Activated naive CD4-positive, alpha-beta T cell treated with anti-CD3 and anti-CD28 coated beads, Interleukin-2, amount 10 ng/mL, durations not matched to agents 7 days and 5 days (primary cell): ENCODE measurements around the gene ARG2.
A peak's percentile ranks its signal among the peaks of the same experiment; 100 is the strongest.
"Not testable (repeated sequence)": the region's sequence is repeated elsewhere in the genome, so short reads cannot be mapped to it uniquely, and the experiment has no call there.

Experiments
- CTCF ChIA-PET: fragments of 350-600 bp; sonication (Branson Sonifier 250); formaldehyde crosslinking; loops from one replicate; lab custom pipeline; 2021; ENCODE audit warnings: antibody characterized with exemption; lab: Charles Lee
- DNase-seq: peaks from one replicate; pipeline ENCODE4 v3.0.0-alpha.2; 2020
- H3K27ac Mint-ChIP-seq: one replicate; pipeline ENCODE4 v1.8.0; 2021; ENCODE audit warnings: mild to moderate bottlenecking, moderate library complexity, mixed read lengths
- H3K27me3 Mint-ChIP-seq: one replicate; pipeline ENCODE4 v1.8.0; 2021; ENCODE audit warnings: mild to moderate bottlenecking, mixed read lengths
- H3K36me3 Mint-ChIP-seq: one replicate; pipeline ENCODE4 v1.8.0; 2021; ENCODE audit warnings: mixed read lengths
- H3K4me1 Mint-ChIP-seq: one replicate; pipeline ENCODE4 v1.8.0; 2021; ENCODE audit warnings: mixed read lengths
- H3K4me3 Mint-ChIP-seq: one replicate; pipeline ENCODE4 v1.8.0; 2021; ENCODE audit warnings: mild to moderate bottlenecking, moderate library complexity, mixed read lengths
- H3K9me3 Mint-ChIP-seq: one replicate; pipeline ENCODE4 v1.8.0; 2021; ENCODE audit warnings: mixed read lengths

Gene ARG2

DNA sequence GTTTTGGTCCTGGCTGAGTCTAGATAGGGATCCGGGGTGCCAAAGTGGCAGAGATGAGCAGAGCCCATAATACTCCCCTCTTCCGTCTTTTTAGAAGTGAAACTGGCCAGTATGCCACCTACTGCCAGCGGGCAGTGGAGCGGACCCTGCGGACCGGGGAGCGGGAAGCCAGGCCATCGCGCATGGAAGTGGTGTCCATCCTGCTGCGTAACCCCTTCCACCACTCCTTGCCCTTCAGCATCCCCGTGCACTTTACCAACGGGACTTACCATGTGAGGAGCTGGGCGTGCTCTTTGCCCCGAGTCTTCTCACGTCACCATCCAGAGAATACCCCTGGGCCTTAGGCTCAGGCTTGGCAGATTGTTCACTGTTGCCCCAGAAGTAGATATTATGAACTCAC lies 40.7 kb upstream of the ARG2 start:
- Mint-ChIP-seq H3K9me3 (no peaks in the 10 kb centered on the region), H3K27ac (no peak overlapping the region), H3K27me3 (peaks cover 6% of the 10 kb centered on the region), H3K4me1 (peaks cover 12% of the 10 kb centered on the region), H3K36me3 (no peaks in the 10 kb centered on the region), H3K4me3 (no peak overlapping the region)
- CTCF ChIA-PET = interaction anchor here (0.8 to 2.8 kb wide), 2 partner anchors 125 to 151 kb away, joined by 3 to 14 read pairs; no protein-coding TSS in a partner anchor
- DNase-seq = no peak

DNA sequence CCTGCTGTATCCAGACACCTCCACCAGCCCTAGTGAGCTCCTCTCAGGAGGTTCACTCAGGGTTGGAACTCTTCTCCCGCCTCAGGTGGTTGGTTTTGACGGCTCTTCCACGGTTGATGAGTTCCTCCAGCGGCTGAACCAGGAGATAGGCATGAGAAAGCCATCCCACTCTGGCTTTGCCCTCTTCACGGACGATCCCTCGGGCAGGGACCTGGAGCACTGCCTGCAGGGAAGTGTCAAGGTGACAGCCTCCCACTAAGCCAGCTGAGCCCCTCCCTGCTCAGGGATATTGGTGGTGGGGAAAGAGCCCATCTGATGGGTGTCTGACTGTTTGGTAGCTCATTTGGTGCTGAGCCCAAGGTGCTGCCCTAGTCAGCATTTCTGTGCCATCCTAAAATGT lies 40.1 kb upstream of the ARG2 start:
- Mint-ChIP-seq H3K27me3 (peaks cover 6% of the 10 kb centered on the region), H3K36me3 (no peaks in the 10 kb centered on the region), H3K27ac (no peak overlapping the region), H3K4me1 (peaks cover 12% of the 10 kb centered on the region), H3K9me3 (no peaks in the 10 kb centered on the region), H3K4me3 (no peak overlapping the region)
- CTCF ChIA-PET = interaction anchor here (0.8 to 5.7 kb wide), 4 partner anchors 8 to 152 kb away, joined by 3 to 34 read pairs (median 8); no protein-coding TSS in a partner anchor
- no peak for DNase-seq

DNA sequence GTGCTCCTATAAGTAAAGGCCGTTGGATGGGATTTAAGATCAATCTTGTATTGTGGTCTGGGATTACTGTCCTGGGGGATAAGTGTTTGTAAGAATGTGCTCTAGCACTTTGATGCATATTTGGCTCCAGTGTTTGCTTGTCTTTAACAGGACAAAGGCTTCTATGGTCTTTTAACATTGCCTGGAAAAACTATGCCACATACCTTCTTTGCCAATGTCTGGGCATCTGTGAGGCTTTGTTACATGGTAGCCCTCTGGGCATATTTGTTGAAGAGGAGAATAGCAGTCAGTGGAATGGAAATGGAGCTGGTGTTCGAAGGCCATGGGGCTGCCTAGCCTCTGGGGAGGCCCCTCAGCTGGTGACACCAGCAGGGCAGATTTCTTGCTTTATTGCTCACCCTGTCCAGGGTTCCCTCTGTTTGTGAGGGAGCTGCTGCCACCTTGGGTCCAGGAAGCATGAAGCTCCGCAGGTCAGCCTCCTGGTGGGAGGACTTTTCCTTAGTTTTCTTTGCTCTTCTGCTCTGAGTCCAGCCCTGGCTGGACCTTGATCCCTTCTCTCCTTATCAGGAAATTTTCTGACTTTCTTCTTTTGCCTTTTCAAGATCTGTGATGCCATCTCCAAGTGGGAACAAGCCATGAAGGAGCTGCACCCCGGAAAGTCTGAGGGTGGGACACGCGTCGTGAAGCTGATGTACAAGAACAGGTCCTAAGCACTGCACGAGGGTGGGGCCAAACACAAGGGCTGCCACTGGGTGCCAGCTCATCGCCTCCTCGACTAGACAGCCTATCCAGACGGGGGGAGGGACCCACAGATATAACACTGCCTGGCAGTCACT lies 39.2 kb upstream of the ARG2 start:
- Mint-ChIP-seq H3K9me3 (no peaks in the 10 kb centered on the region), H3K36me3 (no peaks in the 10 kb centered on the region)

DNA sequence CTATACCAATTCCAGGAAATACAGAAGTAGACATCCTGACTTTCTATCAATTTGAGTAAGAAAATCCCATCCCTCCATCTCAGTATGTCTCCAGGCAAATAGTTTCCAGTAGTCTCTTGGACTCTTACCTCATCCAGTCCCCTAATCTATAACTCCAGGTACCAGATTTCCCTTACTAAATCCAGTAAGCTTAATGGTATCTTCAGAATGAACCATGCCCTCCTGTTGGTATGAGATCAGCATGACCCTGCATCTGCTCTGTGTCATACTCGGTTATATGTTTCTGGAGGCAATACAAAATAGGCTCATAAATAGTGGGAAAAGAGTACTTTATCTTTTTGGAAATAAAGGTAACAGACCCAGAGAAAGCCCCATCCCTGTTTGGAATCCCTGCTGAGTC lies 38.1 kb upstream of the ARG2 start:
- H3K27ac Mint-ChIP-seq = no peak overlapping the region
- no peaks in the 10 kb centered on the region for H3K9me3 Mint-ChIP-seq
- H3K27me3 Mint-ChIP-seq = no peaks in the 10 kb centered on the region
- no peak overlapping the region for H3K4me3 Mint-ChIP-seq
- no peak for DNase-seq
- peaks cover 12% of the 10 kb centered on the region for H3K4me1 Mint-ChIP-seq
- no peaks in the 10 kb centered on the region for H3K36me3 Mint-ChIP-seq
- CTCF ChIA-PET = interaction anchor here (0.7 to 5.7 kb wide), 5 partner anchors 10 to 154 kb away, joined by 3 to 34 read pairs (median 10); no protein-coding TSS in a partner anchor

More for the DNA sequence above, 39.2 kb upstream of the ARG2 start:
- Mint-ChIP-seq H3K4me3 (no peak overlapping the region), H3K4me1 (peaks cover 12% of the 10 kb centered on the region), H3K27me3 (peaks cover 6% of the 10 kb centered on the region), H3K27ac (no peak overlapping the region)
- CTCF ChIA-PET = interaction anchor here (1.0 to 5.7 kb wide), 6 partner anchors 9 to 153 kb away, joined by 3 to 34 read pairs (median 10); no protein-coding TSS in a partner anchor
- DNase-seq = no peak

DNA sequence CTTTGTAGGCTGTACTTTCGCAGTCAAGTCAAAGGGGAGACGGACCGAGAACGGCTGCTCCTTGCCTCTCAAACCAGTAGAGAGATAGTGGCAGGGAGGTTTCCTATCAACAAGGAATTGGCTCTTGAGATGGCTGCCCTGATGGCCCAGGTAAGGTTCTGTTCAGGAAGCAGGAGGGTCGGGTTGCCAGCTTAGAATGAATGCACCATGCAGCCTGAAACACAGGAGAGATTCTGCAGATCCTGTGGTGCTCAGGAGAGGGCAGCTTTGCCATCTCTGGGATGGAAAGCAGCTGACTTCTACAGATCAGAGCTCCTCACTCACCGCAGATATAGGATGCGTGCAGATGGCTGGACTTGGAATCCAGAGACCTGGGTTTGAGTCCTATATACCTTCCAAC lies 37.7 kb upstream of the ARG2 start:
- no peak overlapping the region for H3K27ac Mint-ChIP-seq
- CTCF ChIA-PET = interaction anchor here (0.7 to 5.7 kb wide), 5 partner anchors 10 to 155 kb away, joined by 3 to 34 read pairs (median 9); no protein-coding TSS in a partner anchor
- no peaks in the 10 kb centered on the region for H3K9me3 Mint-ChIP-seq
- peaks cover 12% of the 10 kb centered on the region for H3K4me1 Mint-ChIP-seq
- no peak overlapping the region for H3K4me3 Mint-ChIP-seq
- no peaks in the 10 kb centered on the region for H3K27me3 Mint-ChIP-seq
- H3K36me3 Mint-ChIP-seq = no peaks in the 10 kb centered on the region
- DNase-seq = no peak

DNA sequence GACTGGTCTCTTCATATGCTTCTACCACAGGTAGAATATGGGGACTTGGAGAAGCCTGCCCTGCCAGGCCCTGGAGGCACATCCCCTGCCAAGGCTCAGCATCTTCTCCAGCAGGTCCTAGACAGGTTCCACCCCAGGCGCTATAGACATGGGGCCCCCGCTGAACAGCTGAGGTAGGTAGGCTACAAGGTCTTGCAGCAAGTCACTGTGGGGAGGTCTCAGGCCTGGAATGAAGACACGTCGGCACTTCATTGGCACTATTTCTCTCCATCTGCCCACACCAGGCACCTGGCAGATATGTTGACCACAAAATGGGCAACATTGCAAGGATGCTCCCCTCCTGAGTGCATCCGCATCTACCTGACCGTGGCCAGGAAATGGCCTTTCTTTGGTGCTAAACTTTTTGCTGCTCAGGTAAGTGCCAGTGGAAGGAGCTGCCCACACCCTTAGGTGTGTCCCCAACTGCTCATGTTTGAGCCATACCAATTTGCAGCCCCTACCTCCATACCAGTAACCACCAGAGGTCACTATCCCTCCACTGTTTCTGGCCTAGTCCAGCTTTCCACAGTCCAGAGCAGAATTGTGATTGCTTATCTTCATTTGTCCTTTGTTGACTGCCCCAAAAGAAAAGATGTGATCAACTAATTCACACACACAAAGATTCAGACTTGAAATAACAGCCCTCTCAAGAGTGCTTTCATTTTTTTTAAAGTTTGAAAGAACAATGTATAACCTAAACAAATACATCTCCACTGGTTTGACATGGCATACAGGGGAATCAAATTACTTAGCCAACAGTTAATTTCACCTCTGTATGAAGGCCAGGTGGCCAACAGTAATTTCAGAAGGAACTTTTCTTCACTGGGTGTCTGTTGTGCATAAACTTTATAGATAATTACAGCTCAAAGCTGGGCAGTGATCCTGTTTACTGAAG lies 35.7 kb upstream of the ARG2 start:
- H3K4me1 Mint-ChIP-seq = peaks cover 12% of the 10 kb centered on the region
- H3K27ac Mint-ChIP-seq = no peak overlapping the region
- no peaks in the 10 kb centered on the region for H3K9me3 Mint-ChIP-seq
- peaks cover 7% of the 10 kb centered on the region for H3K36me3 Mint-ChIP-seq
- no peaks in the 10 kb centered on the region for H3K27me3 Mint-ChIP-seq
- peak; percentile 55 for DNase-seq
- CTCF ChIA-PET = interaction anchor here (0.7 to 5.7 kb wide), 12 partner anchors 12 to 156 kb away, joined by 3 to 51 read pairs (median 4); partner anchors contain the start of gene RDH12
- H3K4me3 Mint-ChIP-seq = no peak overlapping the region

DNA sequence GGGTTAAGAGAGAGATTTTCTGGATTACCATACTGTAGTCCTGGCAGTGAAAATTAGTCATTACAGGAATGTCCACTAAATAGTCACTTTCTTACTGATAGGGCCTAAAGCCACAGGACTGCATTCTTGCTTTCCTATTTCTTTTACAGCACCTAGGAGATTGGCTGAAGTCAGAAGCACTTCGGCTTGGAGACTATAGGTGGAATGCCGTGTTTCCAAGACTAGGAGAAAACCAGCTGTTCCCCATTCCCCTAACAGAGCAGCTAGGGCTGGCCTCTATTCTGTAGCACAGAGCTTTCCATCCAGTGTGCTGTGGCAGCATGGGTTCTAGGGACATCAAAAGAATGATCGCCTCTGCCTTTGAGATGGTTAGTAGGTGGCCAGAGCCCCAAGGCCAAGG lies 34.7 kb upstream of the ARG2 start:
- CTCF ChIA-PET = interaction anchor here (0.7 to 5.7 kb wide), 9 partner anchors 13 to 118 kb away, joined by 3 to 51 read pairs (median 5); partner anchors contain the start of gene RDH12
- Mint-ChIP-seq H3K36me3 (peaks cover 11% of the 10 kb centered on the region), H3K27ac (no peak overlapping the region), H3K4me3 (no peak overlapping the region), H3K9me3 (no peaks in the 10 kb centered on the region), H3K4me1 (peaks cover 12% of the 10 kb centered on the region), H3K27me3 (no peaks in the 10 kb centered on the region)
- no peak for DNase-seq

DNA sequence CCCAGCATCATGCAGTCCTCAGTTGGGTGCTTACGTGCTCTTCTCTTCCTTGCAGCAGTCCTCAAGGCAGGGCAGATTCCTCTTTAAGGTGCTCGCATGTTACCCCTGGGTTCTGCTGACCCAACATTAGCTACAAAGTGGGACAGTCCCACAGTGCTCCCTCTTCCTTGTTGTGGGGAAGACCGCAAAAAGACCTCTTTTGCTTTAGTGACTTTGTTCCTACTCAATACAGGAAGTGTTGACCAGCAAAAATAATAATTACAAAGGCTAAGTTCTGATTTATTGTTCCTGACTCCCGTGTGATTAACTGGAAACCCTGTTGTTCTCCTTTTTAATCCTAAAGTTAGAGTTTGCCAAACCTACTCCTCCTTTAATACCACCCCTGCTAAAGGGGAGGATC lies 33.4 kb upstream of the ARG2 start:
- DNase-seq = no peak
- CTCF ChIA-PET = interaction anchor here (1.2 to 5.1 kb wide), 5 partner anchors 14 to 117 kb away, joined by 3 to 51 read pairs (median 6); partner anchors contain the start of genes ARG2, PIGH and RDH12
- H3K27me3 Mint-ChIP-seq = no peaks in the 10 kb centered on the region
- peaks cover 11% of the 10 kb centered on the region for H3K36me3 Mint-ChIP-seq
- H3K4me1 Mint-ChIP-seq = peaks cover 8% of the 10 kb centered on the region
- no peaks in the 10 kb centered on the region for H3K9me3 Mint-ChIP-seq
- H3K4me3 Mint-ChIP-seq = no peak overlapping the region
- no peak overlapping the region for H3K27ac Mint-ChIP-seq

DNA sequence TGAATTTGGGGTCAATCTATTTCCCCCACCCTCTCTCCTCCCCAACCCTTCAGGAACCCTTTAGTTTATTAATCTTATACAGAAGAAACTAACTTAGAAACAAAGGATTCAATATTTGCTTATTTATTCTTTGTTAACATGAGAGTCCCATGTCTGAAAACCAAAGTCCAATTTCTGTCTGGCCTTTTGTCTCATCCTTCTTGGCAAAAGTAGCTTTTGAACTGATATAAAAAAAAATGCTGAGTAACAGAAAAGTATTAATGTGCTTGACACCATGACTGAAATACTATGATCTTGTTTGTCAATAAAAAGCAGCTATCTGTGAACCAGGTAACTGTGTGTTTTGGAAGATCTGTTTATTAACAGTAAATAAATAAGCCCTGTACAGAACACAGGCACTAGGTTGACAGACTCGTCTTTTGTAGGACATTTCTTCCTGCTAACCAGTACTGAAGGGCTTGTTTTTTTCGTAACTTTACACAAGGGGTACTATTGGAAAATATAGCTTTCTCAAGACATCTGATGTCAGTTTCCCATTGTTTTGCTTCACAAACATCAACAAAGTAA lies 30.4 kb upstream of the ARG2 start:
- H3K27me3 Mint-ChIP-seq = no peaks in the 10 kb centered on the region
- no peaks in the 10 kb centered on the region for H3K9me3 Mint-ChIP-seq
- CTCF ChIA-PET = interaction anchor here (0.8 to 3.6 kb wide), 4 partner anchors 18 to 115 kb away, joined by 3 to 12 read pairs (median 4); no protein-coding TSS in a partner anchor
- H3K4me1 Mint-ChIP-seq = no peaks in the 10 kb centered on the region
- no peak overlapping the region for H3K27ac Mint-ChIP-seq
- DNase-seq = no peak
- no peak overlapping the region for H3K4me3 Mint-ChIP-seq
- peaks cover 14% of the 10 kb centered on the region for H3K36me3 Mint-ChIP-seq

DNA sequence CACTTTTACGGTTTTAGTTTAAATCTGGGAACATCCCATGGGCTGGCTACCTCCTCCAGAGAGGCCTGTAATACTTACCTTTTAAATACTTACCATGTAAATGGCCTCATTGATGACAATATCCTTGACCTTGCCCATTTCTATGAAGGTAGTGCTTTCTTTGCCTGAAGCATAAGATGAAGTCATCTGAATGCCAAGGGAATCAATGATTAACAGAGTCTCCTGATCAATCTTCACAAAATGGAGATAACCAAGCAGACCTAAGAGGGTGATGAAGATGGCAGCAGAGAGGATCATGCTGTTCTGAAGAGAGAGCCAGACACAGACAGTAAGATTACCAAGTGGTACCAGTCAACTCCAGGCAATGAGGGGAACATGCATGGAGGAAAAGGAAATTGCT lies 26.1 kb upstream of the ARG2 start:
- H3K4me3 Mint-ChIP-seq, H3K27me3 Mint-ChIP-seq, CTCF ChIA-PET, DNase-seq, H3K27ac Mint-ChIP-seq, H3K9me3 Mint-ChIP-seq: not testable (repeated sequence)
- peaks cover 24% of the 10 kb centered on the region for H3K36me3 Mint-ChIP-seq
- H3K4me1 Mint-ChIP-seq = peaks cover 23% of the 10 kb centered on the region

DNA sequence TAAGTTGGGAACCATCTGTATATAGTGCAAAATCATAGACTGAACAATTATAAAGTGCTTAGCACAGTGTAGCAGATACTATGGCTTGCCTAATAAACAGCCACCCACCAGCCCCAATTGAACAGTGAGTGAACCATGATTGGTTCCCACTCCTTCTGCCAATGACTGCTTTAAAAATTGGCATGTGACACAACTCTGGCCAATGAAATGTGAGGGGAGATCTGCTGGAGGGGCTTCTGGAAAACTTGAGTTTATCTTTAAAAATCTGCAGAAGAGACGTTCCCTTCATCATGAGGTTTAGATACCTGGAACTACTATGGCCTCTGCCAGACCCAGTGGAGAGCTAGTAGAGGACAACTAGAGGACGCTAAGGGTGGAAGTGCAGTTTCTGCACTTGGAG lies 24.3 kb upstream of the ARG2 start:
- H3K4me1 Mint-ChIP-seq = peaks cover 38% of the 10 kb centered on the region
- CTCF ChIA-PET = interaction anchor here (1.8 kb wide), 1 partner anchor 24 kb away, joined by 6 read pairs; no protein-coding TSS in a partner anchor
- no peaks in the 10 kb centered on the region for H3K27me3 Mint-ChIP-seq
- H3K9me3 Mint-ChIP-seq = peaks cover 2% of the 10 kb centered on the region
- no peak for DNase-seq
- no peak overlapping the region for H3K27ac Mint-ChIP-seq
- H3K4me3 Mint-ChIP-seq = no peak overlapping the region
- peaks cover 18% of the 10 kb centered on the region for H3K36me3 Mint-ChIP-seq

DNA sequence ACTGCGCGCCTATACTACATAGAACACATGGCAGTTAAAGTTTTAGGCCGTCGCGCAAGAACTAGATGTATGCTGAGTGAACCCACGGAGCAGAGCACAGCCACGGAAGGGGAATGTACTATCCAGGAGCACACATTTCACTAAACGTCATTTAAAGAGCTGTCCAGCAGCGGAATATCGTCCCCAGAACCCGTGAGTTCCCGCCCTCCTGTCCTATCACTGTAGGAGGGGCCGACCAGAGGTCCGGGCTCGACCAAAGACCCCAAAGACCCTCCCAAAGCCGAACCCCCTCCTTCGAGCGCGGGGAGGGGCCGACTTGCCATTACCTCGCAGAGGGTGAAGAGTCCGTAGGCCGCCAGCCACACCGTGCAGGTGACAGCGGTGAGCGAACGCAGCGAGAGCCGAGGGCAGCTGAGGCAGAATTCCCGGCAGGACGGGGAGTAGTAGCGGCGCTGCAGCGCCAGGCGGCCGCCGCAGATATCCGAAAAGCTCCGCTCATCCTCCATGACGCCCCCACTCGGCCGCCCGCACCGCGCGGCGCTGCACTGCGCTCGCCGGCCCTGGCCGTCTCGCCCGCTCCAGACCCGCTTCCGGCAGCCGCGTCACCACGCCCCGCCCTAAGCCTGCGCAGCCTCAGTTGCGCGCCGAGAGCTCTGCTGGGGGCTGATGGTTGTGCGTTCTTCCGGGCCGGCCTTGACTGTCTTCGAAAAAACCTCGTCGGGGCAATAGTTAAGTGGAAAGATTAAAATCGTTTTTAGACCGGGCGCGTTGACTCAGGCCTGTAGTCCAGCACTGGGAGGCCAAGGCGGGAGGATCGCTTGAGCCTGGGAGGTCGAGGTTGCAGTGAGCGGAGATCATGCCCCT lies 19.8 kb upstream of the ARG2 start, which contains the start of gene PIGH:
TSS of gene PIGH (minus strand) at position 571 of the 864 bp plus-strand sequence. CDS start at position 506, 65 bp downstream.
- Mint-ChIP-seq H3K9me3 (peaks cover 4% of the 10 kb centered on the region), H3K27ac (peak within 1 kb of the TSS; percentile 87), H3K4me1 (peaks cover 41% of the 10 kb centered on the region), H3K4me3 (peak within 1 kb of the TSS; percentile 94), H3K36me3 (peaks cover 14% of the 10 kb centered on the region), H3K27me3 (peaks cover 17% of the 10 kb centered on the region)
- CTCF ChIA-PET = interaction anchor here (0.5 to 2.7 kb wide), 15 partner anchors 10 to 194 kb away, joined by 3 to 15 read pairs (median 5); partner anchors contain the start of genes ARG2 and RDH11
- peak; percentile 95 for DNase-seq
